Measurements from ENCODE around the gene FANCF.

- TF ChIP-seq CTCF (IDR thresholded peaks at IDR 0.05) (no peak), POLR2A (IDR thresholded peaks at IDR 0.05) (no peak)
Measured at GRCh38 chr11:22659783-22660182, 34.2 kb upstream of the FANCF start.

All from ovary (tissue), 3 donors.